ENCODE data around the gene DSG2.
"Not testable (repeated sequence)": the region's sequence is repeated elsewhere in the genome, so short reads cannot be mapped to it uniquely, and the experiment has no call there.

DSG2 gene

DNA sequence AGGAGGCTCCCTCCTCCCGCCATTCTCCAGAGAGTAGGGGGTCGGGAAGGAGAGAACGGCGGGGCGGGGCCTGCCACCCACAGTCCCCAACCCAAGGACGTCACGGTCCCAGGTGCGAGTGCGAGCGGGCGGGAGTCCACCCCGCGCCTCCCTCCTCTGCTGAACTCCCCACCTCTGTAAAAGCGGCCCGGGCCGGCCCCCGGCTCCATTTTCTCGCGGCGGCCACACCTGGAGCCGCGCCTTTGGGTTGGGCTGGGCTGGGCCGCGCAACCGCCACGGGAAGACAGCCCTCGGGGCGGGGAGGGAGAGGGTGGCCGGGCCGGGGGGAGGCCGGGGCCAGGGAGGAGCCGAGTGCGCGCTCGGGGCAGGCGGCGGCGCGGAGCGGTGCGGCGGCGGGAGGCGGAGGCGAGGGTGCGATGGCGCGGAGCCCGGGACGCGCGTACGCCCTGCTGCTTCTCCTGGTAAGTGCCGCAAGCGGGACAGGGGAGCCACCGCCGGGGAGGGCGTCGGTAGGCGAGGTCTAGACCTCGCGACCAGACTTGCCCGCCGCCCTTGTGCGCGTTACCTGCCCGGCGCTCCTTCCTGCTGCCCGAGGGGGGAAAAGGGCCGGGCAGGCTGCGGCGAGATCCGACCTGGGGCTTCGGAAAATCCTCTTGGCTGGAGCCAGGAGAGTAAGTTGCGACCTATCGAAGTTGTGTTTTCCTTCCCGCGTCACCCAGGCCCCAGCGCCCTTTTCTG is at the start of gene DSG2:
Gene DSG2 (plus strand): TSS at position 342 of the 738 bp plus-strand sequence. CDS start 75 bp downstream, at position 417.
- no peak for DNase-seq

DNA sequence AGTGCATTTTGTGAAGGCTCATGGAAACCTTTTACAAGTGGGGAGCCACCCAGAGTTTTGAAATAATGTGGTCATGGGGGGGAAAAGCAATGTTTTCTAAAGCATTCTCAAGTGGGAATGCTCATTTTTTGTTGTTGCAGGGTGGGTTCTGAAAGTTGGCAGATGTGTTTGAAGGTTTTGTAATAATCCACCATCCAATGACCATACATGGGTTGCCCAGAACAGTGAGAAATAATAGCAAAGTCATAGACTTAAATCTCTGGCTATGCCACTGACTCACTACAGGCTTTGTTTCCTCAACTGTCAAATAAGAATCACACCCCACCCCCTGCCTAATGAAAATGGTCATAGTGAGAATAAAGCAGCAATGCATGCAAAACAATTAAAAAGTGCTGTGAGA is 47.6 kb upstream of the DSG2 start:
- DNase-seq = no peak

DNA sequence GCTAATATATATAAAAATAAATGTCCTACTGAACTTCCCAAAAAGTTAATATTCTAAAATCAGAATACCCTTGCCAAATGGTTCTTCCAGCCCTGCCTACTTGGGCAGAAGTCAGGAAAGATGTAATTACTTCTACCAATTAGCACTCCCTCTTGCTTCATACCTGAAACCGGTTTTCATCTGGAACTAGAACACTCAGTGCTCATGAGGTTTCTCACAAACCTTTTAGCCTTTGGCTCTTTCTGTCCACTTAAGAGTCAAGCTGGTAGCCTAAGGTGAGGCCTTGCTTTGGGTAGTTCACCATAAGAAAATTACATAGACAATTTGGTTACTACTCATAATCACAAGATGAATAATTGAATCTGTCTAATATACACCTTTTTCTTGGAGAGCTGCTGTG is 46.4 kb upstream of the DSG2 start:
- no peak for DNase-seq

DNA sequence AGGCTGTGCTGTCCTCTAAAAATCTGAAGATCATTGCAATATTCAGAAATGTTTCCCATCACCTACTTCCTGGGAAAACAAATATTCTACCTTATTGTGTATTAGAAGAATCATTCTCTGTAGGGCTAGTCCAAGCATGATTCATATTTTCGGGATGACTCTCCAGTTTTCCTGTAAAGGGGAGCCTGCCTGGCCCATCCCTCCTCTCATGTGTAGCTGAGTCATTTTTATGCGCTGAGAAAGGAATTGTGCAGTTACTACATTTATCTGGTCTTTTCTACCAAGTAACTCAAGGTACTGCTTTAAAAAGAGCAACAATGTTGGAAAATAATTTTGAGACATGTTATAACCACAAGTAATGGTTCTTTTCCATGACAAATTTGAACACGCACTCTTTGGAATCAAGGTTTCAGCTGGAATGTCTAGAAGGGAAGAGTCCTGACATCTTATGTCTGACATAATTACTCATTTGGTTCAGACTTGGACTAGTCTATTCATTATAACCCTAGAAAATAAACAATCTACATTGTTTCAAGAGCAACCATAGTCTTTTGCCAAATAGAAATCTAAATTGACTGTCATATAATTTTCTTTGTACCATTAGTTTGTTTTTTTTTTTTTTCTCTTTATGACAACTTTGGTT is 43.8 kb upstream of the DSG2 start:
- no peak for DNase-seq

DNA sequence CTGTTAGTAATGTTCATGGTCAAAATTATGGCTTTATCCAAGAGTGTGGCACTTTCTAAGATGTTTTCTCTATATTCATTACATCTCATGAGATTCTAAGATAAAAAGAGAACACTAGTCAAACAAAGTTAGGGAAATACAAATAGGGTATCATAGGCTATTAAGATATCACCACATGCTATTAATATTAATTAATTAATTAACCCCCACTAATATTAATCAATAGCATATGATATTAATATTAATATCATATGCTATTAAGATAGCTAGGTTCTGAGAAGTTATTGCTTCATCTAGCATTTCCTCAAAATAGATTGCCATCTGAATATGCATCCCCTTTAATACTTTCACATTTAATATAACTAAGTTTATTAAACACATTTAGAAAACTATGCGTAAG is 28.3 kb upstream of the DSG2 start:
- no peak for DNase-seq

DNA sequence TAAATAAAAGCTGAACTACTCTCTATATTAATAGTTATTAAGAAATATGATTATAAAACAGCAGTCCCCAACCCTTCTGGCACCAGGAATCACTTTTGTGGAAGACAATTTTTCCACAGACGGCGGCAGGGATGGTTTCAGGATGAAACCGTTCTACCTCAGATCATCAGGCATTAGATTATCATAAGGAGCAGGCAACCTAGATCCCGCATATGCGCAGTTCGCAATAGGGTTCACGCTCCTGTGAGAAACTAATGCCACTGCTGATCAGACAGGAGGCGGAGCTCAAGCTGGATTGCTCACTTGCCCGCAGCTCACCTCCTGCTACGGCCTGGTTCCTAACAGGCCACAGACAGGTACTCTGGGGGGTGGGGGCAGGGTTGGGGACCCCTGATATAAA is 19.3 kb upstream of the DSG2 start:
- DNase-seq = no peak

DNA sequence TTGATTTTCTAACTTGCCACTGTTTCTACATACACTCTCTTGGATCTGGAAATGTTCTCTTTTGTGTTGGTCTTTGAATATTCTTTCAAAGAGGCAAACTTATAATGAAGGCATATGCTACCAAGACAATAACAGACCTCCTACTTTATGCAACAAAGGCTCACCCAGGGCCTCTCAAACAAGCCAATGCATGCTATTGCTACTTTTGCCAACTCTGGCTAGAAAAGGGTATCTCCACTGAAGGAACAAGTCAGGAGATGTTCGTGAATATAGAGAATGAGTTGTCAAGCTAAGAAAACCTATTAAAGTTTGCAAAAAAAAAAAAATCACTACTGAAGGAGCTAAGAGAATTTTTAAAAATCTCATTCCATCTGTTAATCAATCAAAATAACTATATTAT is 15.9 kb upstream of the DSG2 start:
- no peak for DNase-seq

DNA sequence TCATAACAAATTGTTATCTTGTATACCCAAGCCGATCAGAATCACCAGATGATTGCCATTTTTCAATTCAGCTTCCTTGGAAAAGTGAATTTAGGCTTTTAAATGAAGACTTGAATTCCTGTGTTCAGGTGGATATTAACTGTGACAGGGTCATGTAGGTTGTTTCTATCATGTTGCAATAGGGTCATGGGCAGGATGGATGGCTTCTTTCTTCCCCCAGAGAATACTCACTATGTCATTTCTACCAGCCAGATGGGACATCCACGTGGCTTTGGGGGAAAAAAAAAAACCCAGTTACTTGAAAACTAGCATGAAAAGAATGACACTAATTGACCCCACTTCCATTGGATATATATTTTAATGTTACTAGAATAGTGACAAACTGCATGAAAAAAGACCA is 14.6 kb upstream of the DSG2 start:
- no peak for DNase-seq

DNA sequence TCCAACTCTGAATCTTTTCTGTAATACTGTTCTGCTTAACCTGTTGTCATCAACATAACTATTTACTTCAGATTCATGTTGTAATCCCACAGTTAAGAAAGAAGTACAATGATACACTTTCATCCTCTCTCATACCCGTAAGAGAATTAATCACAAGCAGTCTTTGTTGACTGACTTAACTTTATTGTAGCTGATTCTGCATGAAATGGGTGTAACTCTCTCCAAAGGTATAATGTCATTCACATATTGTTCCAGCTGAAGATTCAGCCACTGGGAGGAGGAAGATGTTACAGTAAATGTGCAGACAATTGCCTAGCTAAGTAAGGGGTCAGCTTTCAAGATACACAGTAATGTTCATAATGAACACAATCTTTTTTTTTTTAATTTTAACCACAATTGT is 13.5 kb upstream of the DSG2 start:
- DNase-seq = no peak

DNA sequence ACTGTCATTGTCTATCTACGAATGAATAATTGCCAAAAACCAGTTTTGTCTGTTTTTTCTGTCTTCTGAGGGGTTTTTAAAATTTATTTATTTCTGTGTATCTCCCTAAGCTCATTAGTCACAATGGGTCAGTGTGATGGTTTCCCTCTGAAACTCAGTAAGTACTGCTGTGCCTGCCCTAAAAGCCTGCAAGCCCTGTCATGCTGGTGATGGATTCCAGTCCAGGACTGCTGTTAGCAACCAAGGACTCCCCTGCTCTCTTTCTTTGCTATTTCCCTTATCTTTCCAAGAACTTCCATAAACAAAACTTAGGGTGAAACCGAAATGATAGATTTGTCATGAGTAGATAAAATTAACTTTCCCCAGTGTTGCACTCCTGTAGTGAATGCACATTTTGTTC is 11.8 kb upstream of the DSG2 start:
- no peak for DNase-seq

DNA sequence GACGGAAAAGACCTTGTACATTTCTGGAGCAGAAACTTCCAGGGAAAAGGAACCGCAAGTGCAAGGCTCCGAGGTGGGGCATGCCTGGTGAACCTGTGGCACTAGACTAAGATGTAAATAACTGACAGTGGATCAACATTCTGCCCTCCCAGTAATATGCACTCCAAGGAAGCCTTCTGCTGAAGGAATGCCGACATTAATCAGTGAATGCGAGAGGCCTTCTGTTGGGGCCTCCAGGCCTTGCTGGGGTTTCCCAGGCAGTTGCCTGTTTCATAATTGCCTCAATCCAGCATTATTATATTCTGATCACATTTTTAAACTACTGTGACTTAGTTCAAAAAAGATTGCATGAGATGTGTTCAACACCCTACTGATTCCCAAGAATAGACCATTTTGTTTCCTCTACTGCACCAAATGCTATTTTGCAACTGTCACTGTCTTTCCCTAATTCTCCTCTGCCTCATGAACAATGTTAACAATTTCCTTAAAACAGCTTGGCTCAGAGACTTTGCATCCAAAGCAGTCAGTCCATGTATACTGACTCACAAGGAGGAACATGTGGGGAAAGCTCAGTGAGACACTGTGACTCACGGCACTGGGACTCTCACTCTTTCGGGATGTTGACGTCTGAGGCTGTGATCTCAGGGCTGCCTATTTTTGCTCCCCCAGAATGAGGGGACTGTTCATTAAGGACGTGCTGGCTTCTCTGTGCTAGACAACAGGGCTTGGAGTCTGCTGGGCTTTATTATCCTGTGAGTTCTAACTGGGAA is 10.5 kb upstream of the DSG2 start:
- DNase-seq = no peak

DNA sequence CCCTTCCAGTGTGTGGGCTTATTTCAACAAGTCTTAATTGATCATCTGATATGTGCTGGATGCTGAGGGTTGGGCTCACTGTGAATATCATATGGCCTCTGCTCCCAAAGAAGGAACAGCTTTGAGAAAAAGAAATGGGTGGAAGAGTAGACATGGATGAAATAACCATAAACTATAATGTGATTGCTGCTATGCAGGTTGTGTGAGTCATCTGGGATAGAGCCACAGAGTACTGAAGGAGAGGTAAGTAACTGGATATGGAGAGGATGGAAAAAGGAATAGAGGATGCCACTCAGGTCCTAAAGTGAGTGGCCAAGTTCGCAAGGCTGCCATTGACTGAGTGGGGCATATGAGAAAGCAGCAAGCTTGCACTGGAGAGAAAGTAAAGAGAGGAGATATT is 8.7 kb upstream of the DSG2 start:
- no peak for DNase-seq

DNA sequence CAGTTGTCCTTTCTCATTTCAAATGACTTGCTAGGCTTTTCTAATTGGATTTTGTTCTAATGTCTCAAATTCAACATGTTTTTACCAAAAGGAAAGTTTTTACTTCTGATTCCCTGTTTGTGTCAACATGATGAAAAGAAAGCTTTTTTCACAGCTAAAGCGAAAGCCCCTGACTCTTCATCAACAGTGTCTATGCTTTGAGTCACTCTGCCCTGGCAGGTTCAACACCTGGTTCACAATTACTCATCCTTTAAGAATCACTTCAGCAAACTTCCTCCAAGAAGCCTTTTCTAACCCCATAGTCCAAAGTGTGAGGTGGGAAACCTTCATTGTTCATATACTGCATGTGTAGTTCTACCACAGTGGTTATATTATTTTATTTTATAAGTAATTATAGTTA is 7.6 kb upstream of the DSG2 start:
- no peak for DNase-seq

DNA sequence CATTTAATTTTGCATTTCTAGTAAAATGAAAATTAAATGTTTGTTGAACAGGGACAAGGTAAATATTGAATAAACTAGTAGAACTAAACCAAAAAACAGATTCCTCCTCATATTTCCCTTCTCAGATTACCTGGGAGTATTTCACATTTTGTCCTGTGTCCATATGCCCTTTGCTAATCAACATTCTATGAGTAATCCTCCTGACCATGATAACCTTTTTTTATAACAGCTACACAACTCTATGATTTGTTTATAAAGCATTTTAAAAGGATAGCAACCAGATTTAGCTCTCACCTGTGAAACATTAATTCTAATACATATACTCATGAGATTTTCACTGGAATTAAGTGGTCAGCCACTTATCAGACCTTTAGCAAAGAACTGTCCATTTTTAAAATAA is 7.1 kb upstream of the DSG2 start:
- no peak for DNase-seq

DNA sequence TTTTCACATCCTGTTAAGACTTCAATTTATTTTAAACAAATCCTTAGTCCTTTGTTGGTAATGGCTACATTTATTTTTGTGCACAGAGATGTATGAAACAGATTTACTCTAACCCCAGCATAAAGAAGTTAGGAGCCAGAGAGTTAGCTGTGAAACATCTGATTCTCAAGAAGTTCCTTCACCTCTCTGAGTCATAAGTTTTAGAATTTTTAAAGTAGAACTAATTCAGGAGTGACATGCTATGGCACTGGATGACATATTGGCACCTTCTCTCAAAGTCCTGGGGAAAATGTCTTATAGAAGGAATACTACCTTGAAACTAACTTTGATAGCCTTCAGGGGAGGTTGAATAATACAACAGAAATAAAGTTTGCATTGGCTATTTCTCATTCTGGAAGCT is 6.4 kb upstream of the DSG2 start:
- no peak for DNase-seq

DNA sequence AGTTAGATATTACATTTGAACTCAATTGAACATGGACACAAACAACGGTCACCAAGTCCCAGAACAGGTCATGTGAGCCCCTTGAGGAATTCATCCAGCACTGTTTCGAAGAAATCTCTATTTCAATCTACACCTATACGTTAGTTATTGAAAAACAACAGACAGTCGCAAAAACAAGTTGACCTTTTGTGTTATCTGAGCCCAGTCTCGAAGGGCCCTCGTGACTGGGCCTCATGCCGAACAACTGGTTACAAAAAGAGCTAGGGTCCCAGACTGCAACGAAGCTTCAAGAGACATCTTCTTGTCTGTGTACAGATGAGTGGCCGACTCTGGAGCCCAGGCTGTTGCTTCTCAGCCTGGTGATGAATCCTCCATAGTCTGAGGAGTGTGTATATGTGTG is 5.3 kb upstream of the DSG2 start:
- no peak for DNase-seq

DNA sequence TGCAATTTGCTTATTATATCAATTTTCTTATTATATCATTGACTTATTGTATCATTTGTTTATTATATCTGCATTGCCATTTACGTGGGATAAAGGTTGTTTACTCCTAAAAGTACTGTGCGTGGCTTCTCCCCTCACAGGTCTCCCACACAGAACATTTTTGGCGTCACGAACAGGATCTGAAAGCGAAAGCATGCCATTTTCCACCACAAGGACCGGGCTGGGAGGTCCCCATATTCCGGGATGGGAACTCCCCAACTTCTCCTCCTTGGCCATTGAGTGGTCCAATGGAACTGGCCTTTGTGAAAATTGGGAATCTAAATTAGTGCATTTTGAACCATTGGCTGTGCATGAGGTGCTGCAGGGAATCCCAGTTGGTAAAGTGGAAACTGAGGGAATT is 4.8 kb upstream of the DSG2 start:
- DNase-seq = no peak

DNA sequence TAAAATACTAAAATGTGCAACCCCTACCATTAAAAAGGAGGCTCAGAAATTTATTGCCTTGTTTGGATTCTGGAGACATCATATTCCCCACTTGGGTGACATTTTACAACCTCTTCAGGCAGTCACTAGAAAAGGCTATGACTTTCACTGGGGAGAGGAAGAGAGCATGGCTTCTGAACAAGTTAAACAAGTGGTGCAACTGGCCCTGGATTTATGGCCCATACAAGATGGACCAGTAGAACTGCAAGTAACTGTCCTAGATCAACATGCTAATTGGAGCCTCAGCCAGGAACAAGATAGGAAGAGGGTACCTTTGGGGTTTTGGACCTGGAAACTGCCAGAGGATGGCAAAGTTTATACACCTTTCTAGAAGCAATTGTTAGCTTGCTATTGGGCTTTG is 4.0 kb upstream of the DSG2 start:
- DNase-seq = no peak

DNA sequence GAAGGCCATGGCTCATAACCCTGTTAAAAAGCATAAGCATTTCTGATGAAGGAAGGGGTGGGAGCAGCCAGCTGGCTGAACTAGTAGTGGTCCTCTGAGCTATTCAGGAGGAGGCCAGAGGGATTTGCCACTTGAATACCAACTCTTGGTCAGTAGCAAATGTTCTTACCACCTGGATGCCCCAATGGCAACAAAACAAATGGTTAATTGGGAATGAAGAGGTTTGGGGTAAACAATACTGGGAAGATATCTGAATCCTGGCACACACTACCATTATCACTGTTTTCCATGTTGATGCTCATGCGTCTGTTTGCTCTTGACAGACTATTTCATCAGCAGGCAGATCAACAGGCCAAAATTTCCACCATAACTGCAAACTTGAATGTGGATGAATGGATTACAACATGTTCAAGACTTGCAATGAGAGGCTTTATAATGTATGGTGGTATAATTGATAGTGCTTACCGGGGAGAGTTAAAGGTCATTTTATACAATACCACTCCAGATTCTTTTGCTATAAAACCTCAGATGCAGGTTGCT is 3.2 kb upstream of the DSG2 start:
- not testable (repeated sequence) for DNase-seq

DNA sequence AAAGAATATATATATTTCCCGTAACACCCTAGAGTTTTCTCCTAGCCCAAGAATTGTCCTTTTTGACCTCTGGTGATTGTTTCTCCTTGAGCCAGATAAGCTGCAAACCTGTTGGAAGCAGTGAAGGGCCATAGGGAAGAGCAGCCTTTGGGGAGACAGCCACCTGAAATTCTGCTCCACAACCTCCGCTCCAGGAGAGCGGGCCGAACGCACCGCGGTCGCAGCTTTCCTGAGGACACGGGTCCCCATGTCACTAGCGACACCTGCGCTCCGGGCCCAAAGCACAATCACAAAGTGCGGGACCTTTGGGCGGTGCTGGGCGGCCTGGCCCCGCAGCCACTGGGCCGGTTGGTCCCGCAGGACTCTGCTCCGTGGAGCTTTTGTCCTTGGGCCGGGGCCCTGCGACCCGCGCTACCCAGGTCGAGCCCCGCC is 557 bp upstream of the DSG2 start:
- DNase-seq = no peak

DNA sequence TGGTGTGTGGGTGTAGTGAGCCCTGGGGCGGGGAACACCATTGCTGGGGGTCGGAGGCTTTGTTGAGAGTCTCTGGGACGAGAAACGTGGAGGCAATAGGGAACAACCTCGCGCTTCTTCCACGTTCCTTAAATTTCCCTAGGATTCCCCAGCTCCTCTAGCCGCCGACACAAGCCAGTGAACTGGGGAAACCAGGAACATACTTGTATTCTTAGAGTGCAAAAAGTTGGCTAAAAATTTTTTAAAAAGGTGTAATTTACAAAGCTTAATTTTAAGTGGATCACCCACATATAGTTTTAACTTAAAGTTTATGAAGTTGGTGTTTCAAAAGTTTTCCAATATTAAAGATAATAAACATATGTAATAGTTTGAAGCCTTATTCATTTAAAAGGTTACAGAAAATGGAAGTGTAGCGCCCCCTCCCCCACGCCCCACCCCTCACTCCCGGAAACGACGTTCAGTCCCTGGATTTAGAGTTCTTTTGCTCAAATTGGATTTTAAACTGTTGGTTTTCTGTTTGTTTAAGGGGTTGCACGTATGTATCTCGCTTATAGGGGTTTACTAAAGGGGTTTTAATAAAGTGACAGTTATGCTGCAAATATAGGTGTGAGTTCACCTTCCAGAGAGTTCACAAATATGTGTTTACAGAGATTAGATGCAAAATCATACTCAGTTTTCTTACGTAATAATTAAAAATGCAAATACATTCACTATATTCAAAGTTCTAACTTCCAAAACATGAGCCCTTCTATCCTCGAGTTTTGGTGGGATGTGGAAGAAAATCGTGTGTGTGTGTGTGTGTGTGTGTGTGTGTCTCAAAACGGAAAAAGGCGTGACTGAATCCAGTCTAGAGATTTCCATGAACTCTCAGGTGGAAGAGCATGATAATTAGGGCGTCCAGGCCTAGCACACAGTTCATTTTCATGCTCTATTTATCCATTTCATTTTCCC is 872 bp downstream of the DSG2 start:
- DNase-seq = no peak

DNA sequence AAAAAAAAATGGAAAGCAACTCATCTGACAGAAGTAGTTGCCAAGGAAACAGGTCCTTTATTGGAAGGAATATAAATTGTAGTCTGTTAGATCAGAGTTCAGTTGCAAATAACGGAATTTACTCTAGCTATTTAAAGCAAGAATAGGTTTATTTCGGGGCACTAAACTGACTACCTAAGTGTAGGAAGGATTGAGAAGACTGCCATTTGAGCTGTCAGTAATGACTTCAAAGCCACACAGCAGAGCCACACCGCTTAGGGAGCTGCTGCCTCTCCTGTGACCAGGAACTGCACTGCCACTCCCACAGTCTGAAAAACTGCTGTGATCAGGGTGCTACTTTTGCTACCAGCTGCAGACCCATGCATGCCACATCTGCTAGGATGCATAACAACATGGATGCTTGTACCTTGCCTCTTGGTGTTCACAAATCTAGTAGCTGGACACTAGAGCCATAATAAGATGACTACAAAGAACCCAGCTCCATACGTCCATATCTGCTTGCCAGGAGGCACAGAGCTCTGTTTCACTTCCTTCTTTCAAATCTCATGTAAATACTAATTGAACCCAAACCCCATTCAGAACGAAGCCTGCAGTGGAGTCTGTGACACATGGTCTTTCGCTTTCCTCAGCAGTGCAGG is 2.2 kb downstream of the DSG2 start:
- no peak for DNase-seq
